ENCODE data around the gene GNB1L.

DNA sequence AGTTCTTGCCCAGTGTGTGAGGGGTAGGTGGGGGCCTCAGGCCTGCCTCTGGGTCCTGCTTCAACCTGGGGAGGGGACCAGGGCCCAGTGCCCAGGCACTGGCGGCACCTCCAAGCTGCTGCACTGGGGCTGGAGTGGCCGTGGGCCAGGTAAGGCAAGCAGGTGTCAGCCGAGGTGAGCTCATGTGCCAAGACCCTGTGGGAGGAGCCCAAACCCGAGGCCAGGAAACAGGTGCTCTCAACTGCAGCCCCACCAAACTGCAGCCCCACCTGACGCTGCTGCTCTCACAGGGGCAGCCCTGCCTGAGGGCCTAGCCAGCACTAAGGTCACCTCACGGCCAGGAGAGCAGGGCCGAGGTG, 18.1 kb upstream of the GNB1L start:
- TF ChIP-seq, protein P1, sequence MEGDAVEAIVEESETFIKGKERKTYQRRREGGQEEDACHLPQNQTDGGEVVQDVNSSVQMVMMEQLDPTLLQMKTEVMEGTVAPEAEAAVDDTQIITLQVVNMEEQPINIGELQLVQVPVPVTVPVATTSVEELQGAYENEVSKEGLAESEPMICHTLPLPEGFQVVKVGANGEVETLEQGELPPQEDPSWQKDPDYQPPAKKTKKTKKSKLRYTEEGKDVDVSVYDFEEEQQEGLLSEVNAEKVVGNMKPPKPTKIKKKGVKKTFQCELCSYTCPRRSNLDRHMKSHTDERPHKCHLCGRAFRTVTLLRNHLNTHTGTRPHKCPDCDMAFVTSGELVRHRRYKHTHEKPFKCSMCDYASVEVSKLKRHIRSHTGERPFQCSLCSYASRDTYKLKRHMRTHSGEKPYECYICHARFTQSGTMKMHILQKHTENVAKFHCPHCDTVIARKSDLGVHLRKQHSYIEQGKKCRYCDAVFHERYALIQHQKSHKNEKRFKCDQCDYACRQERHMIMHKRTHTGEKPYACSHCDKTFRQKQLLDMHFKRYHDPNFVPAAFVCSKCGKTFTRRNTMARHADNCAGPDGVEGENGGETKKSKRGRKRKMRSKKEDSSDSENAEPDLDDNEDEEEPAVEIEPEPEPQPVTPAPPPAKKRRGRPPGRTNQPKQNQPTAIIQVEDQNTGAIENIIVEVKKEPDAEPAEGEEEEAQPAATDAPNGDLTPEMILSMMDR (IDR thresholded peaks at IDR 0.05), result no peak
- no peak for TF ChIP-seq TCF7L2 (IDR thresholded peaks at IDR 0.05; ENCODE audit: low read depth, low read length)
- TF ChIP-seq POLR2AphosphoS5 (IDR thresholded peaks at IDR 0.05; ENCODE audit: low read depth, low read length), result no peak

Measured in Panc1 (cell line).